OCI-M1 (cell line): ENCODE measurements around the gene F2R.

ENCODE experiments used
- DNase-seq: peaks from one replicate; lab custom pipeline; 2025; lab: John Stamatoyannopoulos, UW

Gene F2R

DNA sequence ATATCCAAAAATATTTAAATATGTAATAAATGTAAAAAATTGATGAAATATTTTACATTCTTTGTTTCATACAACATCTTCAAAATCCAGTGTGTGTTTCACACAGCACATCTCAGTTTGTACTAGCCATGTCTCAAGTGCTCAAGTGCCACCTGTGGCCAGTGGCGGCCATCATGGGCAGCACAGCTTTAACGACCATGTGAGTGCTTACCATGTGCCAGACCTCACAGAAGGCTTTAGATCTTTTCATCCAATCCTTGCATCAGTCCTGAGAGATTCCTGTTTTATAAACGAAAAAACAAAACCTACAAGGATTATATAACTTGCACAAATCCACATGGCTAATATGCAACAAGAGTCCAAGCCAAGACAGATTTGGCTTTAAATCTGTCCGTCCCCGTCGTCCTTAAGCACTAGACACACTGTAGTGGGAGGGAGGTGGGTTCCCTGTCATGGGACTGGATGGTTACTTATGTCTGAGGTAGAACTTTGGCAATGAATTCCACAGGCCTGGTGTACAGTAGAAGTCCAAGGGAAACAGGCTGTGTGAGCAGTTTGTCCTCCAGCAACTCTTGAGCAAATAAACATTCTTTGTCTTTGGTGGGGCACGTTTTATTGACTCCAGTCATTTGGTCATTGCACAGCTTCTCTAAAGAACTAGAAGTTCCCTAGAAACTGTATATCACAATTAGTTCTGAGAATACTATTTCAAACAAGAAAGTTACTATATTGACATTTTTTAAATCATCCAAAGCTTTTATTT, 25.0 kb upstream of the F2R start:
- no peak for DNase-seq

GRCh38 chr5:76691467-76692273, 24.3 kb upstream of the F2R start:
- DNase-seq, result no peak

GRCh38 chr5:76692274-76692540, 23.7 kb upstream of the F2R start:
- DNase-seq, result no peak

DNA sequence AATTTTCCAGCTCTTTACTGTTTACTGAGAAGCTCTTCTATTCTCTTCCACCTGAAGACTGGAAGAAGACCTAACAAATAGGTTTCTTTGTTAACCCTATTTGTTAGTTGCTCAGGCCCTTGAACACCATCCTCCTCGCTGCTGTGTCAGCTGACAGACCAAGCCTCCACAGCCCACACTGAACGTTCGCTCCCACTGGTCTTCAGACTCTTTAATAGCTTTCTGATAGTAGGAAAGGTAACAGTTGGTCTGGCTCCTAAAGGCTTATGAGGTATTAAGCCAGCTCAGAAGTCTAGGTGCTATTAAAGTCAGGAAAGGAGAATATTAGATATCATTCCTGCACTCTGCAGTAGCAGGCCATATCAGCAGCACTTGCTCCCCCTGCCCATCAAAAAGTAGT, 23.3 kb upstream of the F2R start:
- DNase-seq, result no peak

GRCh38 chr5:76693141-76693540, 22.8 kb upstream of the F2R start:
- DNase-seq, result no peak

- no peak for DNase-seq
Observed at GRCh38 chr5:76694317-76694716, 21.6 kb upstream of the F2R start.

DNA sequence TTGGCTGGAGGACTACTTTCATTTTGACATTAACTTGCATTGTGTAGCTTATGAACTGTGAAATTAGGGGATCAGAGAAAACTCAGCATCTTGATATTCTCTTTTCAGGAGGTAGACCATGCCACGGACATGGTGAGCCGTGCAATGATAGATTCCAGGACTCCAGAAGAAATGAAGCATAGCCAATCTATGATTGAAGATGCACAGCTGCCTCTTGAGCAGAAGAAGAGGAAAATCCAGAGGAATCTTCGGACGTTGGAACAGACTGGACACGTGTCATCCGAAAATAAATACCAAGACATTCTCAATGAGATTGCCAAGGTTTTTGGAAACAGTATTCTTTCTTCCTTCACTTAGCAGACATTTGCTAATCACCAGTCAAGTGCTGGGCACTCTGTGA, 20.6 kb upstream of the F2R start:
- DNase-seq, result no peak

DNA sequence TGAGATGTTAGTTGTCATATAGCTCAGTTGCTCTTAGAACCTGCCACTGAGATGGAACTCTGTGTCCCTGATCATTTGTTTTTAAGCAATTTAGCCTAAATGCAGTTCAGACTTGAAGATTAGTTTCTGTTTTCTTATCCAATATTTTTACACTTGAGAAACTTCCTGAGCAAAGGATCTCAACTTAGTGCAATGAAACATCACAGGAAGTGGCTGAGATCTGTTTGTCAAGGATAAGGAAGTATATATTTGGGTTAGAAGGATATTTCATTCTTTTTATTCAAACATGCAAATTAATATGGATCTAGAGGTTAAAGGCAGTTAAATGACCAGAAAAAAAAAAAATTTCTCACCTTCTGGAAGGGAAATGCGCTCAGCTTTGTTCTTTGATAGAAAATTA, 19.7 kb upstream of the F2R start:
- peak; percentile 70 for DNase-seq

DNA sequence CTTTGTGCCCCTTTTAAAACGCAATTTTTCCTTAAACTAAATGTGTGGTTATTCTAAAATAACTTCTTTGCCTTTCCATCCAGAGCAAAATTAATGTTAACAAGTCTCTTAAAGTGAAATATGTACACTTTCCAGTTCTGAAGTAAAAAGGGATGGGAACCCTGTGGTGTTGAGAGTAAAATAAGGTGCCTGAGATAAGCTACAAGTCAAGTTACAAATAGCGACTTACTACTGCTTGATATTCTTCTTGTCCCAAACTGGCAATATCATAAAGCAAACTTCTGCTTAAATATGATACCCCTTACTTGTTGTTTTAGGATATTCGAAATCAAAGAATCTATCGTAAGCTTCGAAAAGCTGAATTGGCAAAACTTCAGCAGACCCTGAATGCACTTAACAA, 18.3 kb upstream of the F2R start:
- DNase-seq, result peak; percentile 39

DNA sequence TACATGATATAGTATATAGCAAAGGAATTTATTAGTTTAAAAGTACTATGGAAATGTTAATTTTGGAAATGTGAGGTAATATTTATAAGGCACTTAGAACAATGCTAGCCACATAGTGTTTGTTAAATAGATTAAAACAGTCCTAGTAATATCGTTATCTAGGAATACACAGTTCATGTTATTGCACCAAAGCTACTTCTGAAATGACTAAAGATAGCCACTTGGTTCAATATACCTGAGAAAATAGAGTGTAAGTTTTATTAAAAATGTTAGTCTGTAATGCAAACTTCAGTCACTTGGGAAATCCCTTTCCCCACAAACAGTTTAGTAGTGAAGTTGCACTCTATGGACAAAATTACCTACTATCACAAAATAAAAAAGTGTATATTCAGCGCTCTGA, 15.4 kb upstream of the F2R start:
- no peak for DNase-seq

- no peak for DNase-seq
Observed at GRCh38 chr5:76701298-76701697, 14.6 kb upstream of the F2R start.

DNA sequence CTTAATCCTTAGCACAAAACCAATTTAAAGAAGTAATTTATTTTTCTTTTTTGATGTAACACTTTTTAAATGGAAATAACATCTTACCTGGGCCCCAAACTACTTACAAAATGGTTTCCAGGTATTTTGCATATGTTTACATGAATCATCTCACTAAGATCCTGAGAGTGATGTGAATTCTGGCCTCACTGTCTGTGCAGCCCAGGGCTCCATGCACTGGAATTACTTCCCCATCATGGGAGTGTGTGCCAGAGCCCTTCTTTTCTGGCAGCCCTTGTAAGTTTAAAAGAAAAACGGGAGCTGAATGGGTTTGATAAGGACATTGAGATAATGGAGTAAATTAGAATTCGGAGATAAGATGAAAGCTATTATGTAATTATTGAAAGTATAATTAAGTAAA, 12.2 kb upstream of the F2R start:
- no peak for DNase-seq

- no peak for DNase-seq
Observed at GRCh38 chr5:76704131-76704663, 11.7 kb upstream of the F2R start.

DNA sequence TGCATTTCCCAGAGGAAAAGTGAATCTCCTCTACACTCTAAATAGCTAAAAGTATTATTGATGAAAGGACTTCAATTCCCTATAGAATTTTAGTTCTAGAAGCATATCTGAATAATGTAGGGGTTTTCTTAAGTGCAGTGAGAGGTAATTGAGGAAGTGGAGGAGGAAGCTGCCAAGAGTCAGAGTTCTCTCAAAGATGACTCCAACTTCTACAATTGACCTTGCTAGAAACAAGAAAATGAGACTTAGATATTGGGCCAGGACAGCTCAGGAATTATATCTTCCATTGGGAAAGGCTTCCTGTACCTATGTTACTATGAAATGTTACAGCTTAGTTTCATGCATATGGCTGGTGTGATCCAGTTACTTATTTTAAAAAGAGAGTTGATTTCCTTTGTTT, 10.4 kb upstream of the F2R start:
- DNase-seq, result peak; percentile 65

DNA sequence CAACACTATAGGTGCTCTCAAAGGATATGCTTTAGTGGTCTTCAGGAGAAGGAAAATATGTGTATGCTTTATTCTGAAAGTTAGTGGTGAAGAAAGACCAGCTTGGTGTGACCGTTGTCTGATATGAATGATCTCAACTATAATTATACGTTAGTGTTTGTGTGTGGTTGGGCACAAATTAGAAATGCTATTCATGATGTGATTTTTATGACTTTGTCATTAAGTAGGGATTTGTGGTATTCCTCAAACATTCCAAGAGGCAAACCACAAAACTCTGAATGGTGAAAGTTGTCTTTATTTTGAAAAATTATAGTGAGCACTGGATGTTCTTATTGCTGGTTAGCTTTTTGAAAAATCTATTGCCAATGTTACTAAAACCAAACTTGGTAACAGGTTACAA, 6.2 kb upstream of the F2R start:
- no peak for DNase-seq

GRCh38 chr5:76710991-76711390, 4.9 kb upstream of the F2R start:
- no peak for DNase-seq

GRCh38 chr5:76714751-76715485, 1.0 kb upstream of the F2R start:
- peak; percentile 87 for DNase-seq

GRCh38 chr5:76715486-76715735, 515 bp upstream of the F2R start:
- peak; percentile 81 for DNase-seq

DNA sequence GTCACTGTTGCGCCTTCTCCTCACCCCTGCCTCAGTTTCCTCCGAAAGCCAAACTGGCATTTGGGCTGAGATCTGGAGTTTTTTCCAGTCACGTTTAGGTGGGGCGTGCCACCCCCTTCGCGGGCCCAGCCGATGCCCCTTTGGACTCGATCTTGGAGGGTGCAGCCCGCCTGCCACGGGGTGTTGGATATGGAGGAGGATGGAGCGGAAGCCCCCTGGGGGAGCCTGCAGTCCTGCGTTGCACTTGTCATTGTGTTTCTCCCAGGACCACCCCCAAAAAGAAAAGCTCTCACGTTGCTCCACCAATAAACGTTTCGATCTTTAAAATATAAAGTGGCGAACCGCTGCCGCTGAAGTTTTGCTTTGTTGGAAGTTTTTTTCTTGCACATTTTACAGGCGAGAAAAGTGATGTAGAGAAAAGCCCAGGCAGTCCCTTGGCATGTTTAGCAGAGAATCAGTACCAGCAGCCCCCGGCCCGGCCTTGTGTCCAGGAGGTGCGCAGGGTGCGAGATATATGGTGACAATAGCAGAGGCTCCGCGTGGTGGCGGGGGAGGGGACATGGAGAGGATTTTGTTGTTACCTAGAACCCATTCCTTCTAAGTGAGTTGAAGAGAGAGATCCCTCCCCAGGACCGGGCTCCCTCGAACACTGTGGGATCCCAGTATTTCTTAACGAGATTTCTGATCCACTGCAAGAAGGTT, 681 bp downstream of the F2R start:
- DNase-seq, result peak; percentile 70

DNA sequence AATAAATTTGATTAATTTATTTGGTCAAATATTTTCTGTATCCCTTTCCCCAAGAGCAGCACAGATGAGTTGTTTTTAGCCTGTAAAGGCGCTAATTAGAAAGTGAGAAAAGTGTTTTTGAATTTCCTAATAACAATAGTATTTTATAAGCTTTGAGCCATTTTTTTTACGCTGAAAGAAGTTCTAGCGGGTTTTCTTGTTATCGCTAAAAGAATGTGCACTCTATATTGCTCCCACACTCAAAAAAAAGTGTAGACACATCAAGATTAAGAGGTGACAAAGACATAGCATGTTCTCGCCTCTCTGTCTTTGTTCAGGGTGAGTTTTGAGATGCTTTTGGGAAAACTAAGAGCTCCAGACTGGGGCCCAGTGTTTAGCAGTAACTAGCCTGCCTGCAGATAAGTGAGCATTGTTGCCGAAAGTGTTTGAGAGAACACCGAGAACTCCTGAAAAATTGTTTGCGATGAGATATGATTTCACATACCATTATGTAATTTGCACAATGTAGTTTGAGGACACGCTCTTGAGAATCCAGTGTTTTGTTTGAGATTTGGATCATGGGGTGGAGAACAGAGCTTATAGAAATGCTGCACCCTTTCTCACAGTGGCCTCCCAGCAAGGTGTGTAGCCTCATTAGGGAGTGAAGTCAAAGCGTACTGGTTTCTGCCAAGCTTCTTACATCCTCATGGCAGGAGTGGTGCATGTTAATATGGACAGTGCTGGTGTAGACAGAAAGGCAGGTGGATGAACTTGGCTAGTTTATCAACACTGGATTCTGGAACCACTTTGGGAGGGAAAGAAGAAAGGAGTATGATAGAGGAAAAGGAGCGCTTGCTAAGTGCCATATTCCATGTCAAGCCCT, 1.5 kb downstream of the F2R start:
- peak; percentile 44 for DNase-seq

DNA sequence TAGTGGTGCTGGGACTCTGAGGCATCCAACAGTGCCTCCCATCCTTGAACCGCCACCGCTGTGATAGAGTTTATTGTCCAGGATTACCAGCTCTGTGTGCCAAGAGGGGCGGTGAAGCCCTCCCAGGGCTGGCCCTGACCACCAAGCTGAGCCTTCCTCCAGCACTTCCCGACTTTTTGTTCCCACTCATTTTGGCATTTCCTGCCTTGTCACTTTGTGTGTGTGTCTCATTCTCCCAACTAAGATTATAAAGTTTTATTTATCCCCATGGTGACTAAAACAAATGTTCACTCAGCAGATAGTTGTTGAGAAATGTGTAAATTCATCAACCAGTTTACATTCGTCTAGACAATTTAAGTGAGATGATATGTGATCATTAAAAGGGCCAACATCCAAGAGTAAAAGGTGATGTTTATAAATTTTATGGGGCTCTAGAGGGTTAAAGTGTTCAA, 2.5 kb downstream of the F2R start:
- no peak for DNase-seq

DNA sequence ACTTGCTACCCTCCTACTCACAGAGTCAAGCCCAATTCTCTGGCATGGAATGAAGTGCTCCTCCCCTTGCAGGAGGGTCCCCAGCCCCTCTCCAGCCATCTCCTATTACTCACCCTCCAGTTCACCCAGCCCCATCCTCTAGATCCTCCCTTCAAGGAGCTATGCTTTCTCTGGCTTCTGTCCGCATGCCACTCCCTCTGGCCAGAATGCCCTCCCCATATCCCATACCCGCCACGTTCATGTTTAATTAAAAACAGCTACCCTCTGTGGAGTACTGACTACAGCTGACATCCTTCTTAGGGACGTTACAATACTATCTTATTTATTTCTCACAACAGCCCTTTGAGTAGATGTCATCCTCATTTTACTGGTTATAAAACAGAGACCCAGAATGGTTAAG, 3.0 kb downstream of the F2R start:
- no peak for DNase-seq
